HepG2 (cell line): ENCODE data around the gene TSACC. TPM values are rescaled to one million over a fixed set of nuclear protein-coding genes. Genes with fewer than 3 reads are reported as not detected.

Experiments used
- ARHGAP35 ChIP-seq: sonication (generic); formaldehyde crosslinking; IDR thresholded peaks from 2 replicates; pipeline ENCODE4 v1.9.0; 2022; ENCODE audit warnings: mild to moderate bottlenecking, inconsistent platforms, moderate library complexity, missing genetic modification reagents, borderline replicate concordance
- BORCS8-MEF2B ChIP-seq: sonication (generic); formaldehyde crosslinking; IDR thresholded peaks from 2 replicates; pipeline ENCODE4 v1.8.0; 2022; ENCODE audit warnings: mild to moderate bottlenecking, missing genetic modification reagents
- GABPB1 ChIP-seq: IDR thresholded peaks from 2 replicates; pipeline ENCODE4 v1.6.1; 2016; ENCODE audit warnings: mild to moderate bottlenecking, missing genetic modification reagents, moderate library complexity, missing compliant biosample characterization
- IRX3 ChIP-seq: sonication (generic); formaldehyde crosslinking; IDR thresholded peaks from 2 replicates; pipeline ENCODE4 v1.8.1; 2023; ENCODE audit warnings: mild to moderate bottlenecking, low read depth, missing genetic modification reagents, borderline replicate concordance
- KDM2A ChIP-seq: sonication (generic); formaldehyde crosslinking; IDR thresholded peaks from 2 replicates; pipeline ENCODE4 v1.4.0; 2020; ENCODE audit warnings: low read depth, missing genetic modification reagents, borderline replicate concordance
- KLF6 ChIP-seq: IDR thresholded peaks from 2 replicates; pipeline ENCODE4 v1.8.0; 2016; ENCODE audit warnings: missing biosample characterization, missing genetic modification reagents
- LCORL ChIP-seq, 2 experiments: fragments of 450-650 bp in 1 of 2; sonication (generic) in 1 of 2; formaldehyde crosslinking in 1 of 2; IDR thresholded peaks; 2 replicates each; pipeline versions ENCODE4 v1.5.0 to v1.6.1; 2017 to 2020; ENCODE audit warnings: antibody characterized with exemption in 1 of 2, missing genetic modification reagents in 1 of 2
- MED8 ChIP-seq: sonication (generic); formaldehyde crosslinking; IDR thresholded peaks from 2 replicates; pipeline ENCODE4 v1.8.1; 2023; ENCODE audit warnings: mild to moderate bottlenecking, missing genetic modification reagents; ENCODE audit not compliant: insufficient replicate concordance
- NR2C2 ChIP-seq: sonication (generic); formaldehyde crosslinking; IDR thresholded peaks from 2 replicates; pipeline ENCODE4 v1.4.0; 2020; ENCODE audit warnings: missing genetic modification reagents, mild to moderate bottlenecking, moderate library complexity, borderline replicate concordance
- POLR2AphosphoS2 ChIP-seq: IDR thresholded peaks from 2 replicates; pipeline ENCODE4 v1.6.1; 2011; ENCODE audit warnings: low read depth, low read length, improper control_type of control experiment
- POLR2G ChIP-seq: fragments of 200-400 bp; formaldehyde crosslinking; IDR thresholded peaks from 2 replicates; pipeline ENCODE4 v1.6.1; 2018; ENCODE audit warnings: mild to moderate bottlenecking, low read depth, low read length, moderate library complexity
- RXRA ChIP-seq: sonication (generic); formaldehyde crosslinking; IDR thresholded peaks from 2 replicates; pipeline ENCODE4 v1.5.1; 2020; ENCODE audit warnings: missing genetic modification reagents
- RXRB ChIP-seq: IDR thresholded peaks from 2 replicates; pipeline ENCODE4 v1.6.1; 2016; ENCODE audit warnings: borderline replicate concordance, missing genetic modification reagents, missing compliant biosample characterization
- SAFB2 ChIP-seq: sonication (generic); formaldehyde crosslinking; IDR thresholded peaks from 2 replicates; pipeline ENCODE4 v1.5.1; 2020; ENCODE audit warnings: missing genetic modification reagents, low read depth, mild to moderate bottlenecking, borderline replicate concordance
- SSRP1 ChIP-seq: IDR thresholded peaks from 2 replicates; pipeline ENCODE4 v1.6.1; 2016; ENCODE audit warnings: control low read depth
- TOPORS ChIP-seq: sonication (generic); formaldehyde crosslinking; IDR thresholded peaks from 2 replicates; pipeline ENCODE4 v1.8.0; 2023; ENCODE audit warnings: mild to moderate bottlenecking, missing genetic modification reagents
- ZFAT ChIP-seq: sonication (generic); formaldehyde crosslinking; conservative IDR thresholded peaks from 2 replicates; pipeline ENCODE4 v1.8.1; 2023; ENCODE audit warnings: missing genetic modification reagents, inconsistent platforms
- ZNF543 ChIP-seq: sonication (generic); formaldehyde crosslinking; IDR thresholded peaks from 2 replicates; pipeline ENCODE4 v1.4.0; 2020; ENCODE audit warnings: mild to moderate bottlenecking, missing genetic modification reagents
- ZNF549 ChIP-seq: sonication (generic); formaldehyde crosslinking; IDR thresholded peaks from 2 replicates; pipeline ENCODE4 v1.5.0; 2020; ENCODE audit warnings: missing genetic modification reagents
- ZNF615 ChIP-seq: sonication (generic); formaldehyde crosslinking; IDR thresholded peaks from 2 replicates; pipeline ENCODE4 v1.5.0; 2020; ENCODE audit warnings: mild to moderate bottlenecking, missing genetic modification reagents, borderline replicate concordance
- ZNF678 ChIP-seq: sonication (generic); formaldehyde crosslinking; IDR thresholded peaks from 2 replicates; pipeline ENCODE4 v1.4.0; 2020; ENCODE audit warnings: mild to moderate bottlenecking, missing genetic modification reagents
- ZNF768 ChIP-seq: sonication (generic); formaldehyde crosslinking; IDR thresholded peaks from 2 replicates; pipeline ENCODE4 v1.4.0; 2020; ENCODE audit warnings: missing genetic modification reagents
- ZNF782 ChIP-seq: sonication (generic); formaldehyde crosslinking; IDR thresholded peaks from 2 replicates; pipeline ENCODE4 v1.4.0; 2020; ENCODE audit warnings: missing genetic modification reagents, mild to moderate bottlenecking, borderline replicate concordance
- ZNF790 ChIP-seq: sonication (generic); formaldehyde crosslinking; IDR thresholded peaks from 2 replicates; pipeline ENCODE4 v1.8.0; 2022; ENCODE audit warnings: missing genetic modification reagents, mild to moderate bottlenecking, borderline replicate concordance
- polyA plus RNA-seq, 8 experiments: library from polyadenylated mRNA; depleted of rRNA in 3 of 8; stranded (reverse) in 7 of 8; unstranded in 1 of 8; fragments of >200 nt; fragmentation: Illumina TruSeq in 4 of 8; extraction: Trizol in 4 of 8; gene quantifications; 2 replicates each; pipeline versions ENCODE4 v1.2.1 to v1.2.3, GENCODE V29; 2011 to 2016; ENCODE audit warnings: low read depth in 4 of 8, missing spikeins in 1 of 8, mixed read lengths in 1 of 8; ENCODE audit not compliant: insufficient read depth in 1 of 8
- total RNA-seq, 5 experiments: library from RNA; depleted of rRNA; stranded (reverse); fragments of >200 nt; fragmentation: Illumina TruSeq; extraction: Trizol; gene quantifications; 2 replicates each; pipeline ENCODE4 v1.2.3, GENCODE V29; 2016; ENCODE audit warnings: low read depth in 1 of 5
- TF ChIP-seq, protein P1 (sequence below): sonication (generic); formaldehyde crosslinking; IDR thresholded peaks from 2 replicates; pipeline ENCODE4 v1.8.0; 2023; ENCODE audit warnings: mild to moderate bottlenecking, missing genetic modification reagents
- TF ChIP-seq, protein P2 (sequence below): sonication (generic); formaldehyde crosslinking; IDR thresholded peaks from 2 replicates; pipeline ENCODE4 v1.8.0; 2022; ENCODE audit warnings: mild to moderate bottlenecking, missing genetic modification reagents, borderline replicate concordance
- TF ChIP-seq, protein P3 (sequence below): sonication (generic); formaldehyde crosslinking; IDR thresholded peaks from 2 replicates; pipeline ENCODE4 v1.4.0; 2020; ENCODE audit warnings: missing genetic modification reagents

The TSACC gene
- total and polyA plus RNA-seq, 2 of the 13 experiments (the other 11 are each of a cell fraction or from before 2014, with no cell fraction given) = 1.5 to 2.6 TPM

DNA sequence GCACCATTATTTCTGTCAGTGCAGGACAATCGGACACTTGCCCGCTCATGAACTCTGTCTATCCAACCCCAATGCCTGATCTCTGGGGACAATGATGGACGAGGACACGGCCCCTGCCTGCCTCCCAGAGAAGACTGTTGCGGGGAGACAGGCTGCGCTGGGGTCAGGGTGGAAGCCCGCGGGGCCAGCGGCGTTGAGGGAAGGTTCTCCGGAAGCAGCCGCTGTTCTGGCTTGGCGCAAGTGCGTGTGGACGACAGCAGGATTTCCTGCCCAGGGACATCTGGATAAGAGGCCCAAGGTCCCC is 49.5 kb downstream of the TSACC start (continued):
- TF ChIP-seq ZNF543 (peak; percentile 72; the same call in 1 of the 2 replicates), ZNF768 (CRISPR knock-in tag) (peak; percentile 55; the same call in 1 of the 2 replicates), BORCS8-MEF2B (CRISPR knock-in tag) (0 out of 2 replicates have a peak, but pooled peaks have one; percentile 46), ZNF678 (no peak; the same call in 1 of the 2 replicates), TOPORS (peak; percentile 51; the same call in 1 of the 2 replicates), GABPB1 (CRISPR knock-in tag) (peak; percentile 36; the same call in 1 of the 2 replicates), ARHGAP35 (no peak), KDM2A (CRISPR knock-in tag) (peak; percentile 97), ZFAT (no peak), KLF6 (CRISPR knock-in tag) (0 out of 2 replicates have a peak, but pooled peaks have one; percentile 12), POLR2AphosphoS2 (peak; percentile 86), ZNF549 (CRISPR knock-in tag) (no peak), ZNF790 (CRISPR knock-in tag) (no peak), NR2C2 (CRISPR knock-in tag) (peak; percentile 47), IRX3 (CRISPR knock-in tag) (0 out of 2 replicates have a peak, but pooled peaks have one; percentile 23), ZNF782 (CRISPR knock-in tag) (0 out of 2 replicates have a peak, but pooled peaks have one; percentile 35), ZNF615 (CRISPR knock-in tag) (no peak), RXRA (CRISPR knock-in tag) (0 out of 2 replicates have a peak, but pooled peaks have one; percentile 15), SAFB2 (CRISPR knock-in tag) (0 out of 2 replicates have a peak, but pooled peaks have one; percentile 20), RXRB (CRISPR knock-in tag) (no peak), POLR2G (peak; percentile 78), MED8 (CRISPR knock-in tag) (no peak), LCORL (IDR thresholded peaks at IDR 0.05) (no peak), LCORL (CRISPR knock-in tag; IDR thresholded peaks at IDR 0.05) (0 out of 2 replicates have a peak, but pooled peaks have one; percentile 27), SSRP1 (CRISPR knock-in tag) (peak; percentile 95; the same call in 1 of the 2 replicates)
- TF ChIP-seq, protein P1, sequence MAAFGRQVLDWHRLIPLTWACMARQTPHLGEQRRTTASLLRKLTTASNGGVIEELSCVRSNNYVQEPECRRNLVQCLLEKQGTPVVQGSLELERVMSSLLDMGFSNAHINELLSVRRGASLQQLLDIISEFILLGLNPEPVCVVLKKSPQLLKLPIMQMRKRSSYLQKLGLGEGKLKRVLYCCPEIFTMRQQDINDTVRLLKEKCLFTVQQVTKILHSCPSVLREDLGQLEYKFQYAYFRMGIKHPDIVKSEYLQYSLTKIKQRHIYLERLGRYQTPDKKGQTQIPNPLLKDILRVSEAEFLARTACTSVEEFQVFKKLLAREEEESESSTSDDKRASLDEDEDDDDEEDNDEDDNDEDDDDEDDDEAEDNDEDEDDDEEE (CRISPR knock-in tag) = 0 out of 2 replicates have a peak, but pooled peaks have one; percentile 41
- TF ChIP-seq, protein P2, sequence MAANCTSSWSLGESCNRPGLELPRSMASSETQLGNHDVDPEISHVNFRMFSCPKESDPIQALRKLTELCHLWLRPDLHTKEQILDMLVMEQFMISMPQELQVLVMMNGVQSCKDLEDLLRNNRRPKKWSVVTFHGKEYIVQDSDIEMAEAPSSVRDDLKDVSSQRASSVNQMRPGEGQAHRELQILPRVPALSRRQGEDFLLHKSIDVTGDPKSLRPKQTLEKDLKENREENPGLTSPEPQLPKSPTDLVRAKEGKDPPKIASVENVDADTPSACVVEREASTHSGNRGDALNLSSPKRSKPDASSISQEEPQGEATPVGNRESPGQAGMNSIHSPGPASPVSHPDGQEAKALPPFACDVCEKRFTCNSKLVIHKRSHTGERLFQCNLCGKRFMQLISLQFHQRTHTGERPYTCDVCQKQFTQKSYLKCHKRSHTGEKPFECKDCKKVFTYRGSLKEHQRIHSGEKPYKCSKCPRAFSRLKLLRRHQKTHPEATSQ (CRISPR knock-in tag) = 0 out of 2 replicates have a peak, but pooled peaks have one; percentile 26
- TF ChIP-seq, protein P3, sequence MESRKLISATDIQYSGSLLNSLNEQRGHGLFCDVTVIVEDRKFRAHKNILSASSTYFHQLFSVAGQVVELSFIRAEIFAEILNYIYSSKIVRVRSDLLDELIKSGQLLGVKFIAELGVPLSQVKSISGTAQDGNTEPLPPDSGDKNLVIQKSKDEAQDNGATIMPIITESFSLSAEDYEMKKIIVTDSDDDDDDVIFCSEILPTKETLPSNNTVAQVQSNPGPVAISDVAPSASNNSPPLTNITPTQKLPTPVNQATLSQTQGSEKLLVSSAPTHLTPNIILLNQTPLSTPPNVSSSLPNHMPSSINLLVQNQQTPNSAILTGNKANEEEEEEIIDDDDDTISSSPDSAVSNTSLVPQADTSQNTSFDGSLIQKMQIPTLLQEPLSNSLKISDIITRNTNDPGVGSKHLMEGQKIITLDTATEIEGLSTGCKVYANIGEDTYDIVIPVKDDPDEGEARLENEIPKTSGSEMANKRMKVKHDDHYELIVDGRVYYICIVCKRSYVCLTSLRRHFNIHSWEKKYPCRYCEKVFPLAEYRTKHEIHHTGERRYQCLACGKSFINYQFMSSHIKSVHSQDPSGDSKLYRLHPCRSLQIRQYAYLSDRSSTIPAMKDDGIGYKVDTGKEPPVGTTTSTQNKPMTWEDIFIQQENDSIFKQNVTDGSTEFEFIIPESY (CRISPR knock-in tag) = peak; percentile 16; the same call in 1 of the 2 replicates
